VCaP (cell line): ENCODE measurements around the gene GABRR3.
A peak's percentile ranks its signal among the peaks of the same experiment; 100 is the strongest.

Experiments used
- H3K27ac ChIP-seq: fragments of 450-650 bp; 2 replicates; pipeline ENCODE4 v1.5.1; 2017
- TF ChIP-seq, protein P1 (sequence below): fragments of 450-650 bp; conservative IDR thresholded peaks from 2 replicates; pipeline ENCODE4 v1.5.1; 2017; ENCODE audit warnings: mild to moderate bottlenecking, moderate library complexity

Gene GABRR3

DNA sequence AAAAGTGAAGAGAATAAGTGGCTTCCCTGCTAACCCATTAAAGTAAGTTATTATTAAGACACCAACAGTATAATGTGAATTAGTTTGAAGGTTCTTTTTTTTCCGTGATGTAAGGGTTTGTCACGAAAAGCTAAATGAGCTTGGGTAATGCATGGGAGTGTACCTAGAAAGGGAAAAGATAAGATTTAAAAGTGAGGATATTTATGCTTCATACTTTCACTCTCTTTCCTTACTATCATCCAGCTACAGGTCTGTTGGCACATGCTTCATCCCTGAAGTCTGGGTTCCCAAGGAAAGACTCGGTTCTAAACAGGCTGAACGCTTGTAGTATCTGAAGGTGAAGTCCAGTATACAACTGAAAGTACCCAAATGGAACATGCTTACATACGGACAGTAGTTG lies 36.0 kb downstream of the GABRR3 start:
- TF ChIP-seq, protein P1, sequence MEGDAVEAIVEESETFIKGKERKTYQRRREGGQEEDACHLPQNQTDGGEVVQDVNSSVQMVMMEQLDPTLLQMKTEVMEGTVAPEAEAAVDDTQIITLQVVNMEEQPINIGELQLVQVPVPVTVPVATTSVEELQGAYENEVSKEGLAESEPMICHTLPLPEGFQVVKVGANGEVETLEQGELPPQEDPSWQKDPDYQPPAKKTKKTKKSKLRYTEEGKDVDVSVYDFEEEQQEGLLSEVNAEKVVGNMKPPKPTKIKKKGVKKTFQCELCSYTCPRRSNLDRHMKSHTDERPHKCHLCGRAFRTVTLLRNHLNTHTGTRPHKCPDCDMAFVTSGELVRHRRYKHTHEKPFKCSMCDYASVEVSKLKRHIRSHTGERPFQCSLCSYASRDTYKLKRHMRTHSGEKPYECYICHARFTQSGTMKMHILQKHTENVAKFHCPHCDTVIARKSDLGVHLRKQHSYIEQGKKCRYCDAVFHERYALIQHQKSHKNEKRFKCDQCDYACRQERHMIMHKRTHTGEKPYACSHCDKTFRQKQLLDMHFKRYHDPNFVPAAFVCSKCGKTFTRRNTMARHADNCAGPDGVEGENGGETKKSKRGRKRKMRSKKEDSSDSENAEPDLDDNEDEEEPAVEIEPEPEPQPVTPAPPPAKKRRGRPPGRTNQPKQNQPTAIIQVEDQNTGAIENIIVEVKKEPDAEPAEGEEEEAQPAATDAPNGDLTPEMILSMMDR, result no peak
- no peak overlapping the region for H3K27ac ChIP-seq

DNA sequence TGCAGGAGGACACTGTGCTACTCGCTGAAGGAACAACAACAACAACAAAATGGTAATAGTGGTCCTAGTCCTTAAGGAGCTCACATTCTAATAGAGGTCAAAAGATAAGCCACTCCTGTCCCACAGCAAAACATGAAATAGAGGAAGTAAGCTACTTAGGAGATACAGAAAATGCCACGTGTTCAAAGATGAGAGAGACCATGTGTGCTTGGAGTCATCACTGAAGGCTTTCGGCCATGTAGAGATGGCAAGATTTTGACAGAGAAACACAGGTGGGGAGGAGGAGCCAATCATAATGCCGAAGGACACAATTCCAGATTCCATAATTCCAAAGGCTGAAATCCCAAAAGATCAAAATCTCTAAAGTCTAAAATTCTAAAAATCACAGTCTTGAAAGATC lies 38.1 kb downstream of the GABRR3 start:
- no peak overlapping the region for H3K27ac ChIP-seq
- TF ChIP-seq, protein P1, result no peak

DNA sequence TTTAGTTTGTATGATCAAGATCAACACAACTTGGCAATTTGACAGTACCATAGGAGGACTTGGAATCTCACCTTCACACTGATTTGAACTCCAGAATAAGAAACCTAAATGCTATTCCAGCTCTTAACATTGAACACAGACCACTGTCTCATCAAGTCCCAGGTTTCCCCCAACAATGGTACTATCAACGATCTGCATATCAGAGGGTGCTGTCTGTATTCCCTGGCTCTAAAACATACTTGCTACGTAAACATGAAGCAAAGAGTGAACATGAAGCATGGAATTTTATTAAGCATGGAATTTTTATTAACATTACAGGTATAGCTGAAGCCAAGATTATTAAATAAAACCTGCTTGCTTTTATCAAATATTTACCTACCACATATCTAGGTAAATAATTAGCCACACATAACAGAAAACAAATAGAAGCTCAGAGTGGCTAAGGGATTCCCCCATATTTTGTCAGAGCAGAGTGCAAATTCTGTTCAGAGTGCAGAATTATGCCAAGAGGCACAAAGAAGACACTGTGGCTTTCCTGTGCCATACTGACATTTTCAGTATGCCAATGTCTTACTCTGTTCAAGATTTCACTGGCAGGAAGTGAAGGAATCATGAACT lies 40.7 kb downstream of the GABRR3 start:
- H3K27ac ChIP-seq, result peak overlapping the region; percentile 85
- TF ChIP-seq, protein P1, result no peak

DNA sequence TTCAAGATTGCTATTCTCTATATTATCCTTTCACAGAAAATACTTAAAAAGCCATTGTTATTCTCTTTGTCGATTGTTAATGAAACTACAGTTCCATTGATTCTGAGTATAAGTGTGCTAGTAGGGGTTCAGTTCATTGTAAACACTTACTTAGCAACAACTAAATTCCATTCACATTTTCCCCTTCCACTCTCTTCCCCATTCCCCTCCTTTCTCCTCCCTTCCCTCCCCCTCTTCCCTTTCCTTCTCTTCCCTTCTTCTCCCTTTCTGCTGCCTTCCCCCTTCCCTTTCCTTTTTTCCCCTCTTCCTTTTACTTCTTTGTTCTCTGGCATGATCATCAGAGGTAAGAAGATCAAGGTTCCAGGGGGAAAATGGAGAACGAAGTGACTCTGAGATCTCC lies 41.6 kb downstream of the GABRR3 start:
- H3K27ac ChIP-seq, result peak overlapping the region; percentile 85

DNA sequence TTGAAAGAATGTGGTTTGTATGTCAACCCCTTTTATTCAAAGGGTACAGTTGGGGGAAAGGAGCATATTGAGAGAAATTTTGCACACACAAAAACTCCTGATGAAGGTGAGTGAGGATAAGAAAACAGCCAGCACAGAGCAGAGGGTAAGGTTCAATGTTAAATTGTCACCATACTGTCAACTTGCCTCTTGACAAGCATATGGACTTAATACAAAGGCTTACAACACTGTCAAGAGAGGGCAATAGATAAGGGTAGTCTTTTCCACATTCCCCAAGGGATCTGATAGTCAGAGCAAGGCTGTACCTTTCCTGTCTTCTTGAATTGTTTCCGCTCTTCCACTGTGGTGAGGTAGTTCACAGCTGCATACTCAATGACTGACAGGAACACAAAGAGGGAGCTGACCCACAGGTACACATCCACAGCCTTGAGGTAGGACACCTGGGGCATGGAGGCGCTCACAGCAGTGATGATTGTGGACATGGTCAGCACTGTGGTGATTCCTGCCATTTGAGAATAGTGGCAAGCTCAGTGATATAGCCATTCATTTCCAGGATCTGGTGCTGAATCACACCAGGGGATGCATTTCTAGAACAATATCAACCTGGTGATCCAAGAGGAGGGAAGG lies 42.5 kb downstream of the GABRR3 start:
- TF ChIP-seq, protein P1, result no peak
- peak overlapping the region; percentile 85 for H3K27ac ChIP-seq

More for the DNA sequence above, 41.6 kb downstream of the GABRR3 start:
- TF ChIP-seq, protein P1, result no peak

DNA sequence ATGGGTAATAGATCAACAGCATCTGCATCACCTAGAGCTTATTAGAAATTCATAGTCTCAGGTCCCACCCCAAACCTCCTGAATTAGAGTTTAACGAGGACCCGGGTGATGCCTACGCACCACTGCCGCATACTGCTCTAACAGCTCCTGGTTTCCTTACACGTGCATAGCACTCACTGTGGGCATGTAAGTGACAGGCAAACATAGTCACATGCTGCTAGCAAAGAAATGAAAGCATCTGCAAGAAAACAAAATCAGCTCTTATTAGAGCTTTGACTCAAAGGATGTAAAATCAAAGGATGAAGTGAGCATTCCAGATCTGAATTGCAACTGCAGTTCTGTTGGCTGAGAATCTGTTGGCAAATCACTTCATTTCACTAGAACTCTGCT lies 43.8 kb downstream of the GABRR3 start:
- no peak overlapping the region for H3K27ac ChIP-seq

DNA sequence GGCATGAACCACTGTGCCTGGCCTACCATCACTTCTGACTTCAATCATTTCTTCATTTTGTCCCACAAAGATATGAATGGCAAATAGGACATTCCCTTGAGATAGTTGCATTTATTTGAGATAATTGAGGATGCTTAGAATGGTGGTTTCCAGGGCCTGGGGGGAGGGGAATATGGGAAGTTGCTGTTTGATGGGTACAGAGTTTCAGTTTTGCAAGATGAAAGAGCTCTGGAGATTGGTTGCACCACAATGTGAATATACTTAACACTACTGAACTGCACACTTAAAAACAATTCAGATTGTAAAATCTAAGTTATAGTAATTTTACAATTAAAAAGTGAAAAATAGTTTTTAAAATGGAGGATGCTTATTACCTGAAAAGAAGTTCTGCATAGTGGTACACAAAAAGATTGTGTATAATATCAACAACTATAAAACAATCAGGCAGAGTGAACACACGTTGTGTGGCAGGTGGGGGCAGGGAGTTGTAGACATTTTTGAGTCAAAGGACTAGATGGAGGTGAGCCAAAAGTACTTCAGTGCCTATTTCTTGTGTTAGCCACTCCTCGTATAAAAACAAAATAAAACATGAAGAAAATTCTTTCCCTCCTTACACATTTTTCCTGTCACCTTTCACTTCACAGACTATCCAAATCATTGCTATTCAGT lies 44.4 kb downstream of the GABRR3 start:
- TF ChIP-seq, protein P1, result no peak

More for the DNA sequence above, 43.8 kb downstream of the GABRR3 start:
- TF ChIP-seq, protein P1, result no peak

More for the DNA sequence above, 44.4 kb downstream of the GABRR3 start:
- no peak overlapping the region for H3K27ac ChIP-seq
